Duodenal mucosa (tissue), 2 donors: Measurements from ENCODE around the gene DKK3.
A peak's percentile ranks its signal among the peaks of the same experiment; 100 is the strongest.

Experiments
- H3K27ac ChIP-seq: one replicate; pipeline ENCODE4 v1.7.0; 2013; ENCODE audit warnings: low read depth, low read length
- H3K27me3 ChIP-seq, 2 donors: one replicate each; pipeline ENCODE4 v1.7.0; 2013; ENCODE audit warnings: low read length in 2 of 2, control low read depth in 1 of 2; ENCODE audit not compliant: insufficient read depth in 2 of 2, control insufficient read depth in 1 of 2
- H3K36me3 ChIP-seq, 2 donors: one replicate each; pipeline ENCODE4 v1.7.0; 2013; ENCODE audit warnings: low read length in 2 of 2, control low read depth in 1 of 2; ENCODE audit not compliant: insufficient read depth in 2 of 2, control insufficient read depth in 1 of 2
- H3K4me1 ChIP-seq, 2 donors: one replicate each; pipeline ENCODE4 v1.7.0; 2013; ENCODE audit warnings: low read length in 2 of 2, control low read depth in 1 of 2; ENCODE audit not compliant: insufficient read depth in 2 of 2, control insufficient read depth in 1 of 2
- H3K4me3 ChIP-seq, 2 donors: one replicate each; pipeline ENCODE4 v1.7.0; 2013; ENCODE audit warnings: low read length in 2 of 2, low read depth in 1 of 2
- H3K9ac ChIP-seq, 2 donors: one replicate each; pipeline ENCODE4 v1.7.0; 2013; ENCODE audit warnings: low read length in 2 of 2, low read depth in 1 of 2
- H3K9me3 ChIP-seq, 2 donors: one replicate each; pipeline ENCODE4 v1.7.0; 2013; ENCODE audit warnings: low read length in 2 of 2, control low read depth in 1 of 2; ENCODE audit not compliant: control insufficient read depth in 1 of 2

Gene DKK3

GRCh38 chr11:12007769-12008737, at the start of gene DKK3:
TSS of gene DKK3 (minus strand) at chr11:12008626. CDS start at chr11:12008582, 44 bp downstream.
- H3K9me3 ChIP-seq: no peaks in the 10 kb centered on the region
- H3K4me3 ChIP-seq: peak within 1 kb of the TSS; percentile 51 to 55
- no peaks in the 10 kb centered on the region for H3K36me3 ChIP-seq
- H3K4me1 ChIP-seq: peaks cover 0 to 4% of the 10 kb centered on the region in 2 donors
- H3K9ac ChIP-seq: peak within 1 kb of the TSS in 1 of 2 donors; percentile 22
- H3K27ac ChIP-seq: no peak within 1 kb of the TSS
- H3K27me3 ChIP-seq: peaks cover 36 to 49% of the 10 kb centered on the region in 2 donors

GRCh38 chr11:12057299-12057980, 49.0 kb upstream of the DKK3 start:
- Histone ChIP-seq H3K4me3 (no peak overlapping the region), H3K9me3 (no peaks in the 10 kb centered on the region), H3K27ac (no peak overlapping the region), H3K4me1 (peaks cover 4 to 12% of the 10 kb centered on the region in 2 donors), H3K36me3 (no peaks in the 10 kb centered on the region), H3K27me3 (no peaks in the 10 kb centered on the region), H3K9ac (no peak overlapping the region)

GRCh38 chr11:12056119-12056518, 47.7 kb upstream of the DKK3 start:
- H3K4me1 ChIP-seq: peaks cover 4 to 12% of the 10 kb centered on the region in 2 donors
- H3K27ac ChIP-seq: no peak overlapping the region
- H3K9me3 ChIP-seq: no peaks in the 10 kb centered on the region
- H3K4me3 ChIP-seq: no peak overlapping the region
- H3K27me3 ChIP-seq: no peaks in the 10 kb centered on the region
- H3K36me3 ChIP-seq: no peaks in the 10 kb centered on the region
- H3K9ac ChIP-seq: no peak overlapping the region

GRCh38 chr11:12053606-12054361, 45.4 kb upstream of the DKK3 start:
- H3K27me3 ChIP-seq: no peaks in the 10 kb centered on the region
- no peak overlapping the region for H3K27ac ChIP-seq
- H3K4me1 ChIP-seq: peaks cover 4 to 12% of the 10 kb centered on the region in 2 donors
- no peak overlapping the region for H3K4me3 ChIP-seq
- H3K9me3 ChIP-seq: no peaks in the 10 kb centered on the region
- H3K9ac ChIP-seq: no peak overlapping the region
- H3K36me3 ChIP-seq: no peaks in the 10 kb centered on the region

GRCh38 chr11:12052676-12053605, 44.5 kb upstream of the DKK3 start:
- H3K4me1 ChIP-seq: peaks cover 4 to 12% of the 10 kb centered on the region in 2 donors
- no peaks in the 10 kb centered on the region for H3K27me3 ChIP-seq
- H3K4me3 ChIP-seq: no peak overlapping the region
- H3K27ac ChIP-seq: no peak overlapping the region
- H3K9me3 ChIP-seq: no peaks in the 10 kb centered on the region
- no peaks in the 10 kb centered on the region for H3K36me3 ChIP-seq
- no peak overlapping the region for H3K9ac ChIP-seq

- H3K4me1 ChIP-seq: peaks cover 4 to 12% of the 10 kb centered on the region in 2 donors
- no peak overlapping the region for H3K4me3 ChIP-seq
- H3K36me3 ChIP-seq: no peaks in the 10 kb centered on the region
- H3K27ac ChIP-seq: no peak overlapping the region
- H3K27me3 ChIP-seq: no peaks in the 10 kb centered on the region
- H3K9ac ChIP-seq: no peak overlapping the region
- H3K9me3 ChIP-seq: no peaks in the 10 kb centered on the region
Measured at GRCh38 chr11:12051287-12051662, 42.8 kb upstream of the DKK3 start.

GRCh38 chr11:12050470-12051286, 42.3 kb upstream of the DKK3 start:
- H3K4me3 ChIP-seq: no peak overlapping the region
- no peaks in the 10 kb centered on the region for H3K27me3 ChIP-seq
- H3K27ac ChIP-seq: no peak overlapping the region
- H3K36me3 ChIP-seq: no peaks in the 10 kb centered on the region
- H3K9me3 ChIP-seq: no peaks in the 10 kb centered on the region
- no peak overlapping the region for H3K9ac ChIP-seq
- H3K4me1 ChIP-seq: peaks cover 4 to 12% of the 10 kb centered on the region in 2 donors

- Histone ChIP-seq H3K9ac (no peak overlapping the region), H3K4me3 (no peak overlapping the region), H3K27ac (no peak overlapping the region), H3K36me3 (no peaks in the 10 kb centered on the region), H3K27me3 (no peaks in the 10 kb centered on the region), H3K9me3 (no peaks in the 10 kb centered on the region), H3K4me1 (peaks cover 4 to 14% of the 10 kb centered on the region in 2 donors)
Measured at GRCh38 chr11:12048936-12049790, 40.7 kb upstream of the DKK3 start.
